ENCODE data around the gene IGLL5.
A peak's percentile ranks its signal among the peaks of the same experiment; 100 is the strongest.

The IGLL5 gene

GRCh38 chr22:22934543-22935055 is 47.0 kb downstream of the IGLL5 start:
- no peaks in the 10 kb centered on the region for H4K20me1 ChIP-seq (ENCODE audit: insufficient read depth, low read length)
- peaks cover 38% of the 10 kb centered on the region for H3F3A ChIP-seq (ENCODE audit: insufficient read depth, low read length)
- no peaks in the 10 kb centered on the region for H3K27me3 ChIP-seq (replicated peaks; ENCODE audit: insufficient read depth, low read length)
- no peak overlapping the region for H2AFZ ChIP-seq (ENCODE audit: low read length)
- peaks cover 91% of the 10 kb centered on the region for H3K79me2 ChIP-seq (ENCODE audit: low read length)
- peaks cover 95% of the 10 kb centered on the region for H3K4me1 ChIP-seq (ENCODE audit: low read length)
- H3K4me3 ChIP-seq (ENCODE audit: low read length) = no peak overlapping the region
- peak overlapping the region; percentile 99 for H3K27ac ChIP-seq (ENCODE audit: low read length)
- H3K4me2 ChIP-seq (ENCODE audit: low read depth, low read length) = peak overlapping the region; percentile 63; the same call in 1 of the 2 replicates
- H3K9me3 ChIP-seq (replicated peaks; ENCODE audit: insufficient read depth, low read length) = no peaks in the 10 kb centered on the region
- no peak for TF ChIP-seq EZH2phosphoT487 (IDR thresholded peaks at IDR 0.05; ENCODE audit: low read length)
- no peak for TF ChIP-seq EZH2 (optimal IDR thresholded peaks at IDR 0.05; ENCODE audit: low read depth, low read length)
- TF ChIP-seq CTCF (IDR thresholded peaks at IDR 0.05; ENCODE audit: low read length) = no peak
- peak overlapping the region; percentile 93 for H3K9ac ChIP-seq (ENCODE audit: low read length)
- no peaks in the 10 kb centered on the region for H3K9me2 ChIP-seq (replicated peaks; ENCODE audit: insufficient read depth, low read length)
- DNase-seq = no peak
- no peaks in the 10 kb centered on the region for H3K36me3 ChIP-seq (replicated peaks; ENCODE audit: insufficient read depth, low read length)

DNA sequence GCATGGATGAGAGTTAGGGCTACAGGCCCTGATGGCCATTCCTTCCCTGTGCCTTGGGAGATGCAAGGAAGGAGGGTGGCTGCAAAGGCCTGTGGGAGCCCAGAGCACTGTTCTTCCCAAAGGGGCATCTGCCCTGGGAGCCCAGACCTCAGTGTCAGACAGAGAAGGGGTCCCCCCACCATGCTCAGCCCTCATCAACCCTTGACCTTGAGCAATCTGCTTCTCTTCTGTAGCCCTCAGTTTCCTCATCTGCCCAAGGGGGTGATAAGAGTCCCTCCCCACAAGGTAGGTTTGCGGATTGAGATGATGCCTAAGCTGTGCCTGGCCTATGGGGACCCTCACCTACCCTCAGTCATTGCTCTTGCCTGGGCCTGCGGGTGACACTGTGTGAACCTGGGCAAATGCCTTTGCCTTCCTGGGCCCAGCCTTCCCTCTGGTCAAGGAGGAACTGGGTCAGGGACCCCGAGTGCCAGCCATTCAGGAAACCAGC is 47.5 kb downstream of the IGLL5 start:
- Histone ChIP-seq H3K4me3 (ENCODE audit: low read length) (no peak overlapping the region; the same call in 1 of the 2 replicates), H3K4me1 (ENCODE audit: low read length) (peaks cover 94% of the 10 kb centered on the region), H2AFZ (ENCODE audit: low read length) (no peak overlapping the region), H3F3A (ENCODE audit: insufficient read depth, low read length) (peaks cover 34% of the 10 kb centered on the region), H3K9me2 (replicated peaks; ENCODE audit: insufficient read depth, low read length) (no peaks in the 10 kb centered on the region), H3K9ac (ENCODE audit: low read length) (peak overlapping the region; percentile 93), H3K27ac (ENCODE audit: low read length) (peak overlapping the region; percentile 99), H3K9me3 (replicated peaks; ENCODE audit: insufficient read depth, low read length) (no peaks in the 10 kb centered on the region), H3K36me3 (replicated peaks; ENCODE audit: insufficient read depth, low read length) (no peaks in the 10 kb centered on the region), H4K20me1 (ENCODE audit: insufficient read depth, low read length) (no peaks in the 10 kb centered on the region), H3K4me2 (ENCODE audit: low read depth, low read length) (peak overlapping the region; percentile 63), H3K27me3 (replicated peaks; ENCODE audit: insufficient read depth, low read length) (no peaks in the 10 kb centered on the region), H3K79me2 (ENCODE audit: low read length) (peaks cover 88% of the 10 kb centered on the region)
- TF ChIP-seq EZH2 (optimal IDR thresholded peaks at IDR 0.05; ENCODE audit: low read depth, low read length) (no peak), CTCF (IDR thresholded peaks at IDR 0.05; ENCODE audit: low read length) (no peak), EZH2phosphoT487 (IDR thresholded peaks at IDR 0.05; ENCODE audit: low read length) (no peak)
- DNase-seq = no peak

GRCh38 chr22:22935546-22936157 is 48.0 kb downstream of the IGLL5 start:
- Histone ChIP-seq H3K9ac (ENCODE audit: low read length) (peak overlapping the region; percentile 93), H2AFZ (ENCODE audit: low read length) (no peak overlapping the region), H3K79me2 (ENCODE audit: low read length) (peaks cover 88% of the 10 kb centered on the region), H3K36me3 (replicated peaks; ENCODE audit: insufficient read depth, low read length) (no peaks in the 10 kb centered on the region), H3K9me3 (replicated peaks; ENCODE audit: insufficient read depth, low read length) (no peaks in the 10 kb centered on the region), H3K4me3 (ENCODE audit: low read length) (no peak overlapping the region), H3K4me2 (ENCODE audit: low read depth, low read length) (peak overlapping the region; percentile 63; the same call in 1 of the 2 replicates), H3K9me2 (replicated peaks; ENCODE audit: insufficient read depth, low read length) (no peaks in the 10 kb centered on the region), H3K27me3 (replicated peaks; ENCODE audit: insufficient read depth, low read length) (no peaks in the 10 kb centered on the region), H3F3A (ENCODE audit: insufficient read depth, low read length) (peaks cover 28% of the 10 kb centered on the region), H3K4me1 (ENCODE audit: low read length) (peaks cover 94% of the 10 kb centered on the region), H3K27ac (ENCODE audit: low read length) (peak overlapping the region; percentile 99), H4K20me1 (ENCODE audit: insufficient read depth, low read length) (no peaks in the 10 kb centered on the region)
- DNase-seq = peak; percentile 99
- TF ChIP-seq CTCF (IDR thresholded peaks at IDR 0.05; ENCODE audit: low read length) = peak; percentile 83
- no peak for TF ChIP-seq EZH2 (optimal IDR thresholded peaks at IDR 0.05; ENCODE audit: low read depth, low read length)
